HG03520 (cell line): ENCODE data around the gene PIK3C3.
"Not testable (repeated sequence)": the region's sequence is repeated elsewhere in the genome, so short reads cannot be mapped to it uniquely, and the experiment has no call there.

ENCODE experiments used
- ATAC-seq: cut with Tn5 transposase; IDR thresholded peaks from one replicate; pipeline ENCODE4 v1.9.1; 2021; ENCODE audit warnings: mild to moderate bottlenecking, moderate library complexity; ENCODE audit not compliant: unreplicated experiment

The PIK3C3 gene

GRCh38 chr18:42068030-42068429, 113.0 kb downstream of the PIK3C3 start:
- ATAC-seq, result no peak

- ATAC-seq, result no peak
These were observed 114.0 kb downstream of the PIK3C3 start for GRCh38 chr18:42069036-42069435.

- no peak for ATAC-seq
These were observed 117.4 kb downstream of the PIK3C3 start for GRCh38 chr18:42072407-42072806.

- no peak for ATAC-seq
These were observed 119.7 kb downstream of the PIK3C3 start for GRCh38 chr18:42074704-42075103.

GRCh38 chr18:42078711-42079110, 123.7 kb downstream of the PIK3C3 start:
- ATAC-seq, result no peak

GRCh38 chr18:42080340-42080739, 125.3 kb downstream of the PIK3C3 start:
- ATAC-seq, result no peak

- ATAC-seq, result peak; percentile 60
These were observed 127.6 kb downstream of the PIK3C3 start for GRCh38 chr18:42082415-42083234.

GRCh38 chr18:42086288-42086687, 131.3 kb downstream of the PIK3C3 start:
- no peak for ATAC-seq

GRCh38 chr18:42087235-42087634, 132.2 kb downstream of the PIK3C3 start:
- no peak for ATAC-seq

GRCh38 chr18:42087876-42088275, 132.8 kb downstream of the PIK3C3 start:
- no peak for ATAC-seq

- ATAC-seq, result no peak
These were observed 137.8 kb downstream of the PIK3C3 start for GRCh38 chr18:42092848-42093247.

GRCh38 chr18:42094875-42095274, 139.8 kb downstream of the PIK3C3 start:
- no peak for ATAC-seq

GRCh38 chr18:42095732-42096377, 140.8 kb downstream of the PIK3C3 start:
- ATAC-seq, result no peak

GRCh38 chr18:42100248-42100647, 145.2 kb downstream of the PIK3C3 start:
- ATAC-seq, result no peak

GRCh38 chr18:42100911-42101310, 145.9 kb downstream of the PIK3C3 start:
- no peak for ATAC-seq

GRCh38 chr18:42105394-42105793, 150.4 kb downstream of the PIK3C3 start:
- ATAC-seq, result no peak

GRCh38 chr18:42106784-42107183, 151.8 kb downstream of the PIK3C3 start:
- no peak for ATAC-seq

- ATAC-seq, result no peak
These were observed 152.3 kb downstream of the PIK3C3 start for GRCh38 chr18:42107287-42107686.

- ATAC-seq, result no peak
These were observed 152.8 kb downstream of the PIK3C3 start for GRCh38 chr18:42107691-42108450.

- ATAC-seq, result not testable (repeated sequence)
These were observed 157.1 kb downstream of the PIK3C3 start for GRCh38 chr18:42112147-42112546.

- ATAC-seq, result no peak
These were observed 157.8 kb downstream of the PIK3C3 start for GRCh38 chr18:42112657-42113420.
